Measurements from ENCODE around the gene ANAPC16.

- TF ChIP-seq CTCF (IDR thresholded peaks at IDR 0.05) = peak in 2 of 3 donors; percentile 10 to 27
- TF ChIP-seq POLR2A (IDR thresholded peaks at IDR 0.05) = no peak
Measured at GRCh38 chr10:72243822-72244437, 28.1 kb downstream of the ANAPC16 start.
